NB4 (cell line): Measurements from ENCODE around the gene ARFRP1.

ENCODE experiments used
- MYC ChIP-seq: IDR thresholded peaks from 2 replicates; pipeline ENCODE4 v1.6.1; 2011; ENCODE audit warnings: low read depth, low read length
- POLR2A ChIP-seq: IDR thresholded peaks from 2 replicates; pipeline ENCODE4 v1.6.1; 2011; ENCODE audit warnings: mild to moderate bottlenecking; ENCODE audit not compliant: insufficient read length; ENCODE audit errors: extremely low read depth
- TF ChIP-seq, protein P1 (sequence below): IDR thresholded peaks from 2 replicates; pipeline ENCODE4 v1.6.1; 2011; ENCODE audit warnings: low read depth, low read length
- TF ChIP-seq, protein P2 (sequence below): IDR thresholded peaks from one replicate; pipeline ENCODE4 v1.5.1; 2012; ENCODE audit warnings: low read depth, low read length

DNA sequence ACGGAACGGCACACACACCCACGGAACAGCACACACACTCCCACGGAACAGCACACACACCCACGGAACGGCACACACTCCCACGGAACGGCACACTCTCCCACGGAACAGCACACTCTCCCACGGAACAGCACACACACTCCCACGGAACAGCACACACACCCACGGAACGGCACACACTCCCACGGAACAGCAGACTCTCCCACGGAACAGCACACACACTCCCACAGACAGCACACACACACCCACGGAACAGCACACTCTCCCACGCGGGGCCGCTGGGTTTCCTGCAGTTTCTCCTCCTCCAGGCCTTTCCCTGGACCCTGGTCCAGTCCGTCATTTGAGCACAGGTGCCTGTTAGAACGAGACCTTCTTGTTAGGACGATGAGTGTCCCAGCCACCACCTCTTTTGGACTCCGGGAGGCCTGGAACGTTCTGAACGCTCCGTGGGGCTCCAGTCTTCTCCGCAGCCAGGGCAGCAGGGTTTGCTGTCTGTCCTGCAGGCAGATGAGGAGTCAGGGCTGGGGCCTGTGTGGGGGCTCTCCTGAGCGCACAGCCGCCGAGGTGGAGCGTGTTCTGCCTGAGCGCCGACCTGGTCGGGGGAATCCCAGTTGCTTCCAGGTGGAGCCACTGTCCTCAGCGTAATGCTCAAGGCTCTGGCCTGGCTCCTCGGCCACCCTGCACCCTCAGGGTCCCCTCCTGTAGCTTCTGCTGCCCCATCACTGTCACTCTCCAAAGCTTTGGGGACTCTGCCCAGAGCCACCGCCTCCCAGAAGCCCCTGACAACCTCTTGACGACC, 28.9 kb downstream of the ARFRP1 start:
- TF ChIP-seq, protein P1, sequence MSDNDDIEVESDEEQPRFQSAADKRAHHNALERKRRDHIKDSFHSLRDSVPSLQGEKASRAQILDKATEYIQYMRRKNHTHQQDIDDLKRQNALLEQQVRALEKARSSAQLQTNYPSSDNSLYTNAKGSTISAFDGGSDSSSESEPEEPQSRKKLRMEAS = no peak
- TF ChIP-seq, protein P2, sequence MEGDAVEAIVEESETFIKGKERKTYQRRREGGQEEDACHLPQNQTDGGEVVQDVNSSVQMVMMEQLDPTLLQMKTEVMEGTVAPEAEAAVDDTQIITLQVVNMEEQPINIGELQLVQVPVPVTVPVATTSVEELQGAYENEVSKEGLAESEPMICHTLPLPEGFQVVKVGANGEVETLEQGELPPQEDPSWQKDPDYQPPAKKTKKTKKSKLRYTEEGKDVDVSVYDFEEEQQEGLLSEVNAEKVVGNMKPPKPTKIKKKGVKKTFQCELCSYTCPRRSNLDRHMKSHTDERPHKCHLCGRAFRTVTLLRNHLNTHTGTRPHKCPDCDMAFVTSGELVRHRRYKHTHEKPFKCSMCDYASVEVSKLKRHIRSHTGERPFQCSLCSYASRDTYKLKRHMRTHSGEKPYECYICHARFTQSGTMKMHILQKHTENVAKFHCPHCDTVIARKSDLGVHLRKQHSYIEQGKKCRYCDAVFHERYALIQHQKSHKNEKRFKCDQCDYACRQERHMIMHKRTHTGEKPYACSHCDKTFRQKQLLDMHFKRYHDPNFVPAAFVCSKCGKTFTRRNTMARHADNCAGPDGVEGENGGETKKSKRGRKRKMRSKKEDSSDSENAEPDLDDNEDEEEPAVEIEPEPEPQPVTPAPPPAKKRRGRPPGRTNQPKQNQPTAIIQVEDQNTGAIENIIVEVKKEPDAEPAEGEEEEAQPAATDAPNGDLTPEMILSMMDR = no peak
- TF ChIP-seq POLR2A = no peak
- no peak for TF ChIP-seq MYC
